ENCODE data around the gene TMED9. TPM values are rescaled to one million over a fixed set of nuclear protein-coding genes. Genes with fewer than 3 reads are reported as not detected.

Gene TMED9
- polyA plus RNA-seq, 3 donors = 67.5 to 185 (median 118) TPM

- WGBS, 3 donors = 81 to 88% (median 88%) methylated on average over 13 of the region's 13 CpGs
- H3K27ac ChIP-seq (ENCODE audit: low read depth, low read length) = no peak overlapping the region
These were observed 9.8 kb downstream of the TMED9 start for GRCh38 chr5:177601577-177602457.

- WGBS, 3 donors = 89 to 92% (median 91%) methylated on average over 4 of the region's 4 CpGs
- H3K27ac ChIP-seq (ENCODE audit: low read depth, low read length) = no peak overlapping the region
These were observed 10.4 kb downstream of the TMED9 start for GRCh38 chr5:177602458-177602830.

- 81 to 83% (median 81%) methylated on average over 8 of the region's 8 CpGs for WGBS, 3 donors
These were observed 11.6 kb downstream of the TMED9 start for GRCh38 chr5:177603631-177604030.

GRCh38 chr5:177604116-177604521 is 12.1 kb downstream of the TMED9 start:
- WGBS, 3 donors = 90 to 93% (median 92%) methylated on average over 26 to 27 of the region's 27 CpGs
- H3K27ac ChIP-seq (ENCODE audit: low read depth, low read length) = no peak overlapping the region

More at GRCh38 chr5:177603631-177604030, 11.6 kb downstream of the TMED9 start:
- no peak overlapping the region for H3K27ac ChIP-seq (ENCODE audit: low read depth, low read length)

DNA sequence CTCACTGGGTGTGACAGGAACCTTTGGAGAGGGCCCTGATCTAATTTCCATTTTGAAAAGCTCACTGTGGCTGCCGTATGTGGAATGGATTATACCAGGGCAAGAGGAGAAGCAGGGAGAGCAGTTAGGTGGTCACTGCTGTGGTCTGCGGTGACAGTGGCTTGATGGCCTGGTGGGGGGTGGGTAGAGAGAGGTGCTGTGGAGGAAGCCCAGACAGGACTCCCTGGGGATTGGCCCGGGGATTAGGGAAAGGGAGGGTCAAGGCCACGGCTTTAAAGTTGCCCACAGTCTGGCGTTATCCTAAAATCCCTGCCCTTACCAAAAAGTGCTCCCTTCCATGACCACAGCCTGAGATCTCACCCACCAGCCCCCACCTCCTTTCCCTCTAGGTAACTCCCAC is 12.7 kb downstream of the TMED9 start:
- WGBS, 3 donors = 73 to 84% (median 79%) methylated on average over 5 of the region's 5 CpGs
- no peak overlapping the region for H3K27ac ChIP-seq (ENCODE audit: low read depth, low read length)

GRCh38 chr5:177605078-177605477 is 13.1 kb downstream of the TMED9 start:
- 83 to 92% (median 91%) methylated on average over 5 of the region's 5 CpGs for WGBS, 3 donors
- H3K27ac ChIP-seq (ENCODE audit: low read depth, low read length) = no peak overlapping the region

GRCh38 chr5:177605667-177606066 is 13.7 kb downstream of the TMED9 start:
- H3K27ac ChIP-seq (ENCODE audit: low read depth, low read length) = no peak overlapping the region
- 81 to 85% (median 81%) methylated on average over 6 of the region's 6 CpGs for WGBS, 3 donors

- WGBS, 3 donors = 85 to 89% (median 87%) methylated on average over 22 of the region's 22 CpGs
- H3K27ac ChIP-seq (ENCODE audit: low read depth, low read length) = no peak overlapping the region
These were observed 14.4 kb downstream of the TMED9 start for GRCh38 chr5:177606071-177607051.

DNA sequence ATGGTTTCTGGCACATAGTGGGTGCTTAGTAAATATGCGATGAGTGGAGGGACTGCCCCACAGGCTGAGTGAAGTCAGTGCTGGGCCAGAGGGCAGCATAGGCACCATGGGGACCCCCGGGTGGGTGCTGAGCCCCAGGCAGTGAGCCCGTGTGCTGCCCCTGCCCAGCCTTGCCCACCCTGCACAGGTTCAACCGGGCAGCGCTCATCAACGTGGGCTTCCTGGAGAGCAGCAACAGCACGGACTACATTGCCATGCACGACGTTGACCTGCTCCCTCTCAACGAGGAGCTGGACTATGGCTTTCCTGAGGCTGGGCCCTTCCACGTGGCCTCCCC is 15.1 kb downstream of the TMED9 start:
- H3K27ac ChIP-seq (ENCODE audit: low read depth, low read length) = no peak overlapping the region
- 59 to 67% (median 62%) methylated on average over 11 of the region's 11 CpGs for WGBS, 3 donors

DNA sequence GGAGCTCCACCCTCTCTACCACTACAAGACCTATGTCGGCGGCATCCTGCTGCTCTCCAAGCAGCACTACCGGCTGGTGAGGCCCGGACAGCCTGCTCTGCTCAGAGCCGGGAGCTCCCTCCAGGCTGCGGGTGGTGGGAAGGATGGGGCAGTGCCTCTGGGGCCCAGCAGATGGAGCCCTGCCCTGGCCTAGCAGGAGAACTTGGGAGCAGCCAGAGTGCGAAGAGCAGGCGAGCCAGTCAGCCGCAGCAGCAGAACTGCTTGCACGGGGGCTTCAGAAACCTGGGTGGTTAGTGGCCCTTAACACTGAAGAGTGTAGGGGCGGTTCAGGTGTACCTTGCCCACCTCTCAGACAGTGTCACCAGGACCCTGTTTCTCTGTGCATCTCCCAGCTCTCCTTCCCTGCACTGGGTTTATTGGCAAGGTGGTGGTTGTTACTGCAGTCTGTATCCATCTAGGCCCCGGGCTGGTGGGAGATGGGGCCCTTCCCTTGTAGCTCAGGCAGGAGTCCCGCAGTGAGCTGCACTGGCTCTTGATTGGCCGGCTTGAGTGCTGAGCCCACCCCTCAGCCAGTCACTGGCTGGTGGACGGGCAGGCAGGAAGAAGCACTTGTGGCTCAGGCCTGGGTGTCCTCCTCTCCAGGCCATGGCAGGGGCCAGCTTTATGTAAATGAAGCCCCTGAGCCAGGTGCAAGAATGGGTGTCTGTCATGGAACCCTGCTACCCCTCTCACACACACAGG is 15.6 kb downstream of the TMED9 start:
- H3K27ac ChIP-seq (ENCODE audit: low read depth, low read length) = no peak overlapping the region
- WGBS, 3 donors = 23 to 33% (median 24%) methylated on average over 15 of the region's 15 CpGs

DNA sequence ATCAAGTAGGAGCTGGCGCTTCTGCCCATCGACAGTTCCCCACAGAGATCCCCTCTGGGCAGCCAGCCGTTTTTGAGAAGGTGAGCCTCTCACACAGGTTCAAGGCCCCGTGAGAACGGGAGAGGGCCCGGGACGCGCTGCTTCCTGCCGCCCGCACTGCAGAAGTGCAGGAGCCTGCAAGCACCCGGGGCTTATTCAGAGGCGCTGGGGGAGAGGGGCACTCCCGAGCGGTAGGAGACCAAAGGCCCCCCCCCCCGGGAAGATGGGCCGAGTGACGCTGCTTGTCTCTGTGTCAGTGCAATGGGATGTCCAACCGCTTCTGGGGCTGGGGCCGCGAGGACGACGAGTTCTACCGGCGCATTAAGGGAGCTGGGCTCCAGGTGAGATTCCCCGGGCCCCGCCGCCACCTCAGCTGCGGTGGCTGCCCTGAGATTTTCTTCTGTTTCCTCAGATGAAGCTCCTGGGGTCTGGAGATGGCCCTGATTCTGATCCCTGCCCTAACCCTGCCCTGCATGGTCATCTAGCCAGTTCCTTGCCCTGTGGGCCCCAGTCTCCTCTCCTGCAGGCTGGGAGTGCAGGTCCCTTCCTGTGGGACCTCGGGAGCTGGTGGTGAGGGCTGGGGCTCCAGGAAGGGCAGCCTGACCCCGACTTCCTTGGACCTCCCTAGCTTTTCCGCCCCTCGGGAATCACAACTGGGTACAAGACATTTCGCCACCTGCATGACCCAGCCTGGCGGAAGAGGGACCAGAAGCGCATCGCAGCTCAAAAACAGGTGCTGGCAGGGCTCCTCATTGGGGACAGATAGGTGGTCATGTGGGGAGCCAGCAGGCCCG is 16.5 kb downstream of the TMED9 start:
- no peak overlapping the region for H3K27ac ChIP-seq (ENCODE audit: low read depth, low read length)
- 89 to 94% (median 92%) methylated on average over 27 to 37 of the region's 37 CpGs for WGBS, 3 donors

- 75 to 83% (median 79%) methylated on average over 21 of the region's 21 CpGs for WGBS, 3 donors
- no peak overlapping the region for H3K27ac ChIP-seq (ENCODE audit: low read depth, low read length)
These were observed 17.4 kb downstream of the TMED9 start for GRCh38 chr5:177609076-177610059.

DNA sequence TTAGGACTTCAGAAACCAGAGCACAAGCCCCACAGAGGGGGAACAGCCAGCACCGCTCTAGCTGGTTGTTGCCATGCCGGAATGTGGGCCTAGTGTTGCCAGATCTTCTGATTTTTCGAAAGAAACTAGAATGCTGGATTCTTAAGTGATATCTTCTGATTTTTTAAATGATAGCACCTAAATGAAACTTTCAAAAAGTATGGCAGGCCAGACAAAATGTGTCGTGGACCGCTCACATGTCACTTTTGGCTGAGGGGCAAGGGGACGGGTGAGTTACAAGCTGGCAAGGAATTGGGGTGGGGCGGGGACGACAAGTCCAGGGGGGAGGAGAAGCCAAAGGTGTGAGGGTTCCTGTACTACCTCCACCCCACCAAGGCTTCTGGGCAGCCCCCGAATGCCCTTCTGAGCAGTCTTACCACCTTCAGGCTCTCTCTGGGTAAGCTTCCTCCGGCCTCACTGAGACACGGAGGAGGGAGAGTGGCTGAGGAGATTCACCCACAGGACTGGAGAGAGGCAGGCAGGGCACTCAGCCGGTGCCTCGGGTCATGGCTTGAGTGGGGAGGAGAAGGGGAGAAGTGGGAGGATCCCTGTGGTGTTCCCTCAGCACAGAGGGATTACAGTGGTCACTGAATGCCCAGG is 18.2 kb downstream of the TMED9 start:
- H3K27ac ChIP-seq (ENCODE audit: low read depth, low read length) = no peak overlapping the region
- 64 to 84% (median 74%) methylated on average over 13 of the region's 13 CpGs for WGBS, 3 donors

DNA sequence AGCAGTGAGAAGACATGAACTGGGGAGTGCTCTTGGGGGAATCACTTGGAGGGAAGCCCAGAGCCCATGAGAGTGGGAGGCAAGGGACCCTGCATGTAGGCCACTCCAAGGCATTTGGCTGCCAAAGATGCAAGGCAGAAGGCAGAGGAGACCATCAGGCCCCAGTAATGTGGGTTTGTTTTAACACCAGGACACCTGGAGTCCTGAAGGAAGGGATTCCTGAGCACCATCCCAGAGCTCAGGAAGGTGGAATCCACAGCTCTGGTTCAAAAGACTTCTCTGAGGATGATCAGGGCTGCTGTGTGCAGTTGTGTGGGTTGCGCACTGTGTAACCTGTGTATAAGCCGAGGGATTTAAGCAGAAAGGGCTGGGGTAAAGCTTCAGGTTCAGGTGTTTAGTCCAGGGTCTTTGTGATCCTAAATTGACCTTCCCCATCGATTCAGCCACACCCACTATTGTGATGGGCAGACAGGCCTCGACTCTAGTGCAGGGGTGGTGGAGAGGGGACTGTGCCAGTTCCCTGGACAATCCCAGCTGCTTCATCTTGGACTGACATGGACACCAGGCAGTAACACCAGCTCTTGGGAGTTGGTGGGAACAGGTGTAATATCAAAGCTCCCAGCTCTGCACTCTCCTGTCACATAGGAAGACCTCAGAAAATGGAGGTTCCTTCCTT is 18.9 kb downstream of the TMED9 start:
- H3K27ac ChIP-seq (ENCODE audit: low read depth, low read length) = no peak overlapping the region
- WGBS, 3 donors = 71 to 85% (median 82%) methylated on average over 4 of the region's 4 CpGs

- H3K27ac ChIP-seq (ENCODE audit: low read depth, low read length) = no peak overlapping the region
- 90 to 94% (median 90%) methylated on average over 15 of the region's 15 CpGs for WGBS, 3 donors
These were observed 19.6 kb downstream of the TMED9 start for GRCh38 chr5:177611446-177612214.
